ENCODE results near the gene MRPL54. TPM values are rescaled to one million over a fixed set of nuclear protein-coding genes. Genes with fewer than 3 reads are reported as not detected.

The MRPL54 gene
- polyA plus RNA-seq, 1 donor from 2014 or later, result 74.7 TPM

DNA sequence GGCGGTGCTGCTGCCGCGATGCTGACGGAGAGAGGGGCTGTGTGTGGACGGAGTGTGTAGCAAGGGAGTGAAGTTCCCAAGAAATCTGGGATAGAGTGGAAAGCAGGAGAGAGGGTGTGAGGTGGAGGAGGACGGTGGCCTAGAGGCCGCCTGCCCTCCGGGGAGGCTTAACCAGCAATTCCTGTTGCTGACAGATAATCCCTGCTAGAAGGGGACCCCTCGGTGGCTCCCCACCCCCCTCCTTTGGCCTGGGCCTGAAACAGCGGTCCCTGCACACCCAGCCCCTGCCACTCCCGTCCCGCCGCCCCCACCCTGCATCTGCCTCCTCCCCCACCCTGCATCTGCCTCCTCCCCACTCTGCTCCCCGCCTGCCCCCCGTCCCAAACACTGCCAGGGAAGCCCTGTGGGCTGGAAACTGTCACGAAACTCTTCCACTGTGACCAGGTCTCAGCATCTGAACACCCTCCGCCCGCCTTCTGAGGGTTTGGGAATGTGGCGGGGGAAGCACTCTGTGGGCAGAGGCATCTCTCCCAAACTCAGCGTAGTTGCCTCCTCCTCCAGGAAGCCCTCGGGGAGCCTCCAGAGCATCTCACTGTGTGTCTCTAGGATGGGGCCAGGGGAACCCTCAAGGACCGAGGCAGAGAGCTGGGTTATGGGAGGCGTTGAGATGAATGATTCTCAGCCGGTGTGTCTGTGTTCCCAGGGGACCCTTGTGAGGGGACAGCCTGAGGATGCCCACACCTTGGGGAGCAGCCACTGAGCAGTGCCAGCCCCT lies 40.8 kb downstream of the MRPL54 start:
- Histone ChIP-seq H3K27me3 (ENCODE audit: insufficient read depth, low read depth, low read length) (peaks cover 7% of the 10 kb centered on the region), H3F3A (ENCODE audit: insufficient read depth, low read length, poor library complexity, severe bottlenecking) (no peaks in the 10 kb centered on the region), H3K36me3 (ENCODE audit: insufficient read depth, low read length) (no peaks in the 10 kb centered on the region), H3K9me2 (ENCODE audit: insufficient read depth, low read length) (no peaks in the 10 kb centered on the region), H3K4me2 (ENCODE audit: low read length) (no peak overlapping the region), H3K9me3 (ENCODE audit: low read length) (no peaks in the 10 kb centered on the region), H3K27ac (ENCODE audit: low read length) (no peak overlapping the region), H3K4me3 (ENCODE audit: low read length) (no peak overlapping the region), H4K20me1 (ENCODE audit: insufficient read depth) (no peaks in the 10 kb centered on the region), H2AFZ (ENCODE audit: low read depth, low read length) (no peak overlapping the region), H3K79me2 (replicated peaks; ENCODE audit: insufficient read depth, low read length) (no peaks in the 10 kb centered on the region), H3K9ac (ENCODE audit: low read length) (no peak overlapping the region)
- TF ChIP-seq EZH2 (IDR thresholded peaks at IDR 0.05; ENCODE audit: borderline replicate concordance, insufficient read depth, low read length, poor library complexity, severe bottlenecking) (no peak), MXI1 (conservative IDR thresholded peaks at IDR 0.05; ENCODE audit: poor library complexity, severe bottlenecking) (no peak), RAD21 (conservative IDR thresholded peaks at IDR 0.05) (no peak), CTCF (IDR thresholded peaks at IDR 0.05; ENCODE audit: poor library complexity, severe bottlenecking) (no peak), REST (IDR thresholded peaks at IDR 0.05; ENCODE audit: borderline replicate concordance) (no peak), TAF1 (IDR thresholded peaks at IDR 0.05; ENCODE audit: low read depth) (no peak), POLR2AphosphoS5 (IDR thresholded peaks at IDR 0.05) (no peak), SMC3 (conservative IDR thresholded peaks at IDR 0.05; ENCODE audit: poor library complexity) (no peak), EP300 (conservative IDR thresholded peaks at IDR 0.05; ENCODE audit: poor library complexity, severe bottlenecking) (no peak)

DNA sequence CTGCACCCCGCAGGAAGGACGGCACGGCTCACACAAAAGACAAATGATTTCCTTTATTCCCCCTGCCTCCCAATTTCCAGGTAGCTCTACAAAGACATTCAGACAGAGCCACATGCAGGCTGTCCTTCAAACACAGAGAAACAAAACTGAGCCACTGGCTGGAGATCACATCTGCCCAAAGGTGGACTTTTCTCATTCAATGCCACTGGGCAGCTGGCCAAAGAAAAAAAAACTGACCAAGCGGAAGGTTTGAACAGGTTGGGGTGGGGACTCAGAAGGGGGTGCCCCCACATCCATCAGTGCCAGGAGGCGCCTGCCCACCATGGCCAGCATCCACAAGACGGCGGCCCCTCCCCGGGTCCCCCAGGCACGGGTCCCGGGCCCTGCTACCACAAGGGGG lies 41.5 kb downstream of the MRPL54 start:
- Histone ChIP-seq H4K20me1 (ENCODE audit: insufficient read depth) (no peaks in the 10 kb centered on the region), H3K27ac (ENCODE audit: low read length) (no peak overlapping the region), H3K27me3 (ENCODE audit: insufficient read depth, low read depth, low read length) (peaks cover 7% of the 10 kb centered on the region), H3K36me3 (ENCODE audit: insufficient read depth, low read length) (no peaks in the 10 kb centered on the region), H3K4me2 (ENCODE audit: low read length) (no peak overlapping the region), H3K4me3 (ENCODE audit: low read length) (no peak overlapping the region), H3K9me2 (ENCODE audit: insufficient read depth, low read length) (no peaks in the 10 kb centered on the region), H3K79me2 (replicated peaks; ENCODE audit: insufficient read depth, low read length) (no peaks in the 10 kb centered on the region), H3K9ac (ENCODE audit: low read length) (no peak overlapping the region), H3K9me3 (ENCODE audit: low read length) (no peaks in the 10 kb centered on the region), H3F3A (ENCODE audit: insufficient read depth, low read length, poor library complexity, severe bottlenecking) (no peaks in the 10 kb centered on the region), H2AFZ (ENCODE audit: low read depth, low read length) (no peak overlapping the region)
- TF ChIP-seq TAF1 (IDR thresholded peaks at IDR 0.05; ENCODE audit: low read depth) (no peak), SMC3 (conservative IDR thresholded peaks at IDR 0.05; ENCODE audit: poor library complexity) (no peak), POLR2AphosphoS5 (IDR thresholded peaks at IDR 0.05) (no peak), EP300 (conservative IDR thresholded peaks at IDR 0.05; ENCODE audit: poor library complexity, severe bottlenecking) (no peak), REST (IDR thresholded peaks at IDR 0.05; ENCODE audit: borderline replicate concordance) (no peak), CTCF (IDR thresholded peaks at IDR 0.05; ENCODE audit: poor library complexity, severe bottlenecking) (no peak), RAD21 (conservative IDR thresholded peaks at IDR 0.05) (no peak), EZH2 (IDR thresholded peaks at IDR 0.05; ENCODE audit: borderline replicate concordance, insufficient read depth, low read length, poor library complexity, severe bottlenecking) (no peak)

Measured in neural cell (in vitro differentiated cells).